HEK293 (cell line): Measurements from ENCODE around the gene IGF1R.

Experiments used
- BCL11A ChIP-seq: fragments of 450-650 bp; formaldehyde crosslinking; IDR thresholded peaks from 2 replicates; pipeline ENCODE4 v1.5.1; 2016; ENCODE audit warnings: low read depth, missing biosample characterization, missing genetic modification characterization
- CTCF ChIP-seq: fragments of 450-650 bp; formaldehyde crosslinking; IDR thresholded peaks from 2 replicates; pipeline ENCODE4 v1.5.1; 2016; ENCODE audit warnings: missing biosample characterization, missing genetic modification characterization
- GFI1B ChIP-seq: fragments of 450-650 bp; formaldehyde crosslinking; IDR thresholded peaks from 2 replicates; pipeline ENCODE4 v1.5.1; 2016; ENCODE audit warnings: missing biosample characterization, missing genetic modification characterization
- GLI2 ChIP-seq: fragments of 450-650 bp; formaldehyde crosslinking; IDR thresholded peaks from 2 replicates; pipeline ENCODE4; 2017; ENCODE audit warnings: missing biosample characterization, missing genetic modification characterization, low read depth, borderline replicate concordance
- GLIS2 ChIP-seq: fragments of 450-650 bp; formaldehyde crosslinking; IDR thresholded peaks from 2 replicates; pipeline ENCODE4 v1.5.1; 2016; ENCODE audit warnings: missing biosample characterization, missing genetic modification characterization
- IKZF3 ChIP-seq: fragments of 450-650 bp; IDR thresholded peaks from 2 replicates; pipeline ENCODE4 v1.5.0; 2018; ENCODE audit warnings: missing biosample characterization, mild to moderate bottlenecking, missing genetic modification characterization, moderate library complexity
- KLF1 ChIP-seq: fragments of 450-650 bp; formaldehyde crosslinking; IDR thresholded peaks from 2 replicates; pipeline ENCODE4 v1.5.1; 2016; ENCODE audit warnings: missing biosample characterization, missing genetic modification characterization
- KLF17 ChIP-seq: fragments of 450-650 bp; formaldehyde crosslinking; IDR thresholded peaks from 2 replicates; pipeline ENCODE4 v1.5.1; 2016; ENCODE audit warnings: missing biosample characterization, missing genetic modification characterization
- OSR2 ChIP-seq: fragments of 450-650 bp; formaldehyde crosslinking; IDR thresholded peaks from 2 replicates; pipeline ENCODE4 v1.5.1; 2016; ENCODE audit warnings: missing biosample characterization, missing genetic modification characterization
- PATZ1 ChIP-seq: fragments of 450-650 bp; formaldehyde crosslinking; IDR thresholded peaks from 2 replicates; pipeline ENCODE4 v1.5.1; 2016; ENCODE audit warnings: missing biosample characterization, missing genetic modification characterization
- PRDM10 ChIP-seq: fragments of 450-650 bp; formaldehyde crosslinking; IDR thresholded peaks from 2 replicates; pipeline ENCODE4 v1.5.1; 2016; ENCODE audit warnings: missing biosample characterization, missing genetic modification characterization
- TCF7L2 ChIP-seq: IDR thresholded peaks from 2 replicates; pipeline ENCODE4 v1.6.1; 2011; ENCODE audit warnings: low read depth, mild to moderate bottlenecking, inconsistent platforms, low read length, moderate library complexity, borderline replicate concordance
- TRIM28 ChIP-seq: IDR thresholded peaks from 2 replicates; pipeline ENCODE4 v1.6.1; 2011; ENCODE audit warnings: low read length, control low read depth, borderline replicate concordance
- ZBTB17 ChIP-seq: fragments of 450-650 bp; formaldehyde crosslinking; IDR thresholded peaks from 2 replicates; pipeline ENCODE4 v1.5.1; 2016; ENCODE audit warnings: missing biosample characterization, missing genetic modification characterization
- ZBTB44 ChIP-seq: fragments of 450-650 bp; IDR thresholded peaks from 2 replicates; pipeline ENCODE4 v1.5.1; 2018; ENCODE audit warnings: missing biosample characterization, mild to moderate bottlenecking, missing genetic modification characterization
- ZNF10 ChIP-seq: fragments of 450-650 bp; formaldehyde crosslinking; IDR thresholded peaks from 2 replicates; pipeline ENCODE4 v1.5.1; 2017; ENCODE audit warnings: missing biosample characterization, missing genetic modification characterization
- ZNF133 ChIP-seq: fragments of 450-650 bp; formaldehyde crosslinking; IDR thresholded peaks from 2 replicates; pipeline ENCODE4 v1.5.1; 2016; ENCODE audit warnings: missing biosample characterization, missing genetic modification characterization
- ZNF2 ChIP-seq: fragments of 450-650 bp; formaldehyde crosslinking; IDR thresholded peaks from 2 replicates; pipeline ENCODE4 v1.5.1; 2016; ENCODE audit warnings: missing biosample characterization, missing genetic modification characterization
- ZNF335 ChIP-seq: fragments of 450-650 bp; formaldehyde crosslinking; conservative IDR thresholded peaks from 2 replicates; pipeline ENCODE4 v1.5.1; 2016; ENCODE audit warnings: missing biosample characterization, missing genetic modification characterization
- ZNF341 ChIP-seq: fragments of 450-650 bp; formaldehyde crosslinking; IDR thresholded peaks from 2 replicates; pipeline ENCODE4; 2016; ENCODE audit warnings: low read depth, missing biosample characterization, missing genetic modification characterization
- ZNF501 ChIP-seq: fragments of 450-650 bp; formaldehyde crosslinking; IDR thresholded peaks from 2 replicates; pipeline ENCODE4 v1.5.1; 2016; ENCODE audit warnings: missing biosample characterization, missing genetic modification characterization
- ZNF518A ChIP-seq: fragments of 450-650 bp; formaldehyde crosslinking; conservative IDR thresholded peaks from 2 replicates; pipeline ENCODE4 v1.5.1; 2016; ENCODE audit warnings: low read depth, missing biosample characterization, missing genetic modification characterization
- ZNF629 ChIP-seq: fragments of 450-650 bp; formaldehyde crosslinking; IDR thresholded peaks from 2 replicates; pipeline ENCODE4 v1.5.1; 2017; ENCODE audit warnings: missing biosample characterization, missing genetic modification characterization
- ZNF792 ChIP-seq: fragments of 450-650 bp; formaldehyde crosslinking; IDR thresholded peaks from 2 replicates; pipeline ENCODE4 v1.5.1; 2016; ENCODE audit warnings: missing biosample characterization, missing genetic modification characterization
- ZNF837 ChIP-seq: fragments of 450-650 bp; formaldehyde crosslinking; IDR thresholded peaks from 2 replicates; pipeline ENCODE4 v1.5.1; 2016; ENCODE audit warnings: missing biosample characterization, missing genetic modification characterization

Gene IGF1R

GRCh38 chr15:98823012-98823458 lies 174.7 kb downstream of the IGF1R start (continued):
- peak; percentile 94 for TF ChIP-seq PRDM10 (tag by site-specific recombination)
- peak; percentile 25; the same call in 1 of the 2 replicates for TF ChIP-seq BCL11A (tag by site-specific recombination)
- no peak for TF ChIP-seq GLIS2 (tag by site-specific recombination)
- TF ChIP-seq ZNF629 = peak; percentile 98
- no peak for TF ChIP-seq ZNF792 (tag by site-specific recombination)
- peak; percentile 55; the same call in 1 of the 2 replicates for TF ChIP-seq ZNF10 (tag by site-specific recombination)
- TF ChIP-seq ZNF335 = peak; percentile 48
- no peak for TF ChIP-seq KLF1 (tag by site-specific recombination)
- peak; percentile 78 for TF ChIP-seq IKZF3 (tag by site-specific recombination)
- no peak for TF ChIP-seq ZNF133
- peak; percentile 57; the same call in 1 of the 2 replicates for TF ChIP-seq GLI2 (tag by site-specific recombination)
- peak; percentile 74 for TF ChIP-seq TCF7L2
- TF ChIP-seq OSR2 (tag by site-specific recombination) = peak; percentile 93
- TF ChIP-seq ZNF837 (tag by site-specific recombination) = no peak
- TF ChIP-seq CTCF (tag by site-specific recombination) = no peak
- peak; percentile 84 for TF ChIP-seq ZNF341 (tag by site-specific recombination)
- peak; percentile 41; the same call in 1 of the 2 replicates for TF ChIP-seq PATZ1 (tag by site-specific recombination)
- TF ChIP-seq ZNF518A = 0 out of 2 replicates have a peak, but pooled peaks have one; percentile 30
- peak; percentile 80 for TF ChIP-seq ZBTB17
- TF ChIP-seq ZNF501 = 0 out of 2 replicates have a peak, but pooled peaks have one; percentile 41
- TF ChIP-seq GFI1B (tag by site-specific recombination) = no peak
- TF ChIP-seq ZNF2 = peak; percentile 89; the same call in 1 of the 2 replicates
- TF ChIP-seq KLF17 (tag by site-specific recombination) = peak; percentile 78
- TF ChIP-seq TRIM28 = peak; percentile 94
- TF ChIP-seq ZBTB44 = peak; percentile 30; the same call in 1 of the 2 replicates
